GM19035 (cell line): ENCODE results near the gene NUDC.
A peak's percentile ranks its signal among the peaks of the same experiment; 100 is the strongest.
"Not testable (repeated sequence)": the region's sequence is repeated elsewhere in the genome, so short reads cannot be mapped to it uniquely, and the experiment has no call there.

ENCODE experiments used
- ATAC-seq: cut with Tn5 transposase; IDR thresholded peaks from one replicate; pipeline ENCODE4 v1.9.1; 2021; ENCODE audit not compliant: unreplicated experiment

The NUDC gene

DNA sequence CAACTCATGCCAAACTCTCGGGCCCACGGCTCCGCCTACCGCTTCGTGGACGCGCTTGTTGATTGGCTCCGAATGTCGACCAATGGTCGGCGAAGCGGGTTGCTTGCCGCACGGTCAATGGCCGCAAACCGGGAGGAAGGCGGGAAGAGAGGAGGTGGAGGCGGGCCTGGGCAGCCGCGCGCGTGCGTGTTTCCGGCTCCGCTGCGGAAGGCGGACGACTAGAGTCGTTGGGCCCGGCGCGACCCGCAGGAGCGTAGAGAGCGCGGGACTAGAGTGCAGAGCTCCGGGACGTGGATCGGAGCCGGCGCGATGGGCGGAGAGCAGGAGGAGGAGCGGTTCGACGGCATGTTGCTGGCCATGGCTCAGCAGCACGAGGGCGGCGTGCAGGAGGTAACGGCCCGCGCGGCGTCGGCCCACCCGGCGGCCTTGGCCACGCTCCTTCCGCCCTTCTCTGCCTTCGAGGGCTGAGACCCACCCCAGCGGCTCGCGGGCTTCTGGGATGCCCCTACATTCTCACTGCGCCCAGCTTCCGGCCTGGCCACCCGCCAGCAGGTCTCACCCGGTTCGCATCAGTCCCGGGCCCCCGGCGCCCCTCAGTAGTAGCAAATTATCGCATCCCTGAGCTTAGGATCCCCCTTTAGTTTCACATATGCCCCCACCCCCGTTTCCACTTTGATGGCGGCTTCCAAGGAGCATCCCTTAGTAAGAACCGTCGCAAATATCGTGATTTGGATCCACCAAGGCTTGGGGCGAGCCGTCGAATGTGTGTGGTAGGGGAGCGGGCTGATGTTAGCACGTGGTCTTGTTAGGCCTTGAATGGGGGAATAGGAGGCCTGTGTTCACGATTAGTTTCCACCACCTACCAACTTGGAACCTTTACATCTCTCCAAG is at the start of gene NUDC:
TSS of gene NUDC (plus strand) at position 204 of the 891 bp plus-strand sequence. CDS start at position 310, 106 bp downstream.
- ATAC-seq: peak; percentile 97

DNA sequence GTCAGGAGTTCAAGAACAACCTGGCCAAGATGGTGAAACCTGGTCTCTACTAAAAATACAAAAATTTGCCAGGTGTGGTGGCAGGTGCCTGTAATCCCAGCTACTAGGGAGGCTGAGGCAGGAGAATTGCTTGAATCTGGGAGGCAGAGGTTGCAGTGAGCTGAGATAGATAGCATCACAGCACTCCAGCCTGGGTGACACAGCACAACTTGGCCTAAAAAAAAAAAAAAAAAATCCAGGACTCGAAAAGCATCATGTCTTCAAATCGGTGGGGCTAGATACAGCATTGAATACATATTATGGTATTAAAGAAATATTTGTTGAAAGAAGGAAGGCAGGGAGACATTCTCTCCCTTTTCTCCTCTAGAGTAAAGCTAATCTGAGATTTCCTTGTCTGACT is 48.4 kb upstream of the NUDC start:
- ATAC-seq: not testable (repeated sequence)

DNA sequence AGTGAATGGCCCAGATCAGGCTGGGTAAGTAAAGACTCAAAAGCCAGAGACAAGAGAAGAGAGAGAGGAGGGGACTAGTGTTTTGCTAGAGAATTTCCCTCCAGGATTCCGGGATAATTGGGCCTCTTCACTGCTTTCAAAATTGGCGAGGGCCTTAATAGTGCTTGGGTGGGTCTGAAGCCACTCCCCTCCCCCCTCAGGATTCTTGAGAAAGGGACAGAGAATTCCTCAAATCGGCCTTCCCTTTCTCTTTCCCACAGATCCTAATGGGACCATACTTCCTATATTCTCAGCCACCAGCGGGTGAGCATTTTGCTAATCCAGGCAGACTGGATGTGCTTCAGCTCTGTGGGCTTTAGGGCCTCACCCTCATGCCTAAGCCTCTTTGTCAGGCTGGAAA is 46.6 kb upstream of the NUDC start:
- no peak for ATAC-seq

DNA sequence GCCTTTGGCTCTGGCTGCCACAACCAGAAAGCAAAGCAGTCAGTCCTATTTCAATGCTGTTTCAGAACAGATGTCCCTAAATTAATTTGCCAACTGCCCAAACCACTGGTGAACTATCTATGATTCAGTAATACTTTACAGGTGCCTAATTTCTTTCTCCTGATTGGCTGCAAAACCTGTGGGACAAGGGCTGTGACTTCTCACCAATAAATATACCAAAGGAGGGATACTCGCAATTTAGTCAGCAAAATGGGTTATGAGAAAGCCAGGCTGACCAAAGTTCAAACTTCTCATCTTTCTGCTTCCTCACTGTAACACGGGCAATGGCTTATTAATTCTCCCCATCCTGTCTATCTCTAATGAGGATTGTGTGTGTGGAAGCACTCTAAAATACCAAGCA is 44.2 kb upstream of the NUDC start:
- no peak for ATAC-seq

DNA sequence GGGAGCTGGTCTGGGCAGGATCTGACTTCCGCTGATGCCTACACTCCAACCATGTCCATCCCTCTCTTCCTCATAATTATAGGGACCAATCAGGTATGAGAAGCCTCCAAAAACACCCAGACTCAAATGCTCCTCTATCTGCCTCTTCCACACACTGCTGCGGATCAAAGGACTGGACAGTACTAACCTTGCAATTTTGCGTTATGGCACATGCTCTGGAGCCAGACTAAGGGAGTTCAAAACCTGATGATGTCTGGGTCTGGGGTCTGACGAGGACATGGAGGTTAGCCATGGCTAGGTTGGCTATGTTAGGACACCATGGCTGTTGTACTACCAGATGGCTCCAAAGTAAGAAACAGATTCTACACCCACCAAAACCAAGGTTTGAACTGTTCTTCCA is 41.8 kb upstream of the NUDC start:
- no peak for ATAC-seq

DNA sequence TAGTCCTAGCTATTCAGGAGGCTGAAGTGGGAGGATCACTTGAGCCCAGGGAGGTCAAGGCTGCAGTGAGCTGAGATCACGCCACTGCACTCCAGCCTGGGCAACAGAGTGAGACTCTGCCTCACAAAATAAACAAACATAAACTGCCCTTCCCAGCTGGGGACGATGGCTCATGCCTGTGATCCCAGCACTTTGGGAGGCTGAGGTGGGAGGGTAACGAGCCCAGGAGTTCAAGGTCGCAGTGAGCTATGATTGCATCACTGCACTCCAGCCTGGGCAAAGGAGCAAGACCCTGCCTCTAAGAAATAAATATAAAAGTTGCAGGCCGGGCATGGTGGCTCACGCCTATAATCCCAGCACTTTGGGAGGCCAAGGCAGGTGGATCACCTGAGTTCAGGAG is 39.9 kb upstream of the NUDC start:
- not testable (repeated sequence) for ATAC-seq

DNA sequence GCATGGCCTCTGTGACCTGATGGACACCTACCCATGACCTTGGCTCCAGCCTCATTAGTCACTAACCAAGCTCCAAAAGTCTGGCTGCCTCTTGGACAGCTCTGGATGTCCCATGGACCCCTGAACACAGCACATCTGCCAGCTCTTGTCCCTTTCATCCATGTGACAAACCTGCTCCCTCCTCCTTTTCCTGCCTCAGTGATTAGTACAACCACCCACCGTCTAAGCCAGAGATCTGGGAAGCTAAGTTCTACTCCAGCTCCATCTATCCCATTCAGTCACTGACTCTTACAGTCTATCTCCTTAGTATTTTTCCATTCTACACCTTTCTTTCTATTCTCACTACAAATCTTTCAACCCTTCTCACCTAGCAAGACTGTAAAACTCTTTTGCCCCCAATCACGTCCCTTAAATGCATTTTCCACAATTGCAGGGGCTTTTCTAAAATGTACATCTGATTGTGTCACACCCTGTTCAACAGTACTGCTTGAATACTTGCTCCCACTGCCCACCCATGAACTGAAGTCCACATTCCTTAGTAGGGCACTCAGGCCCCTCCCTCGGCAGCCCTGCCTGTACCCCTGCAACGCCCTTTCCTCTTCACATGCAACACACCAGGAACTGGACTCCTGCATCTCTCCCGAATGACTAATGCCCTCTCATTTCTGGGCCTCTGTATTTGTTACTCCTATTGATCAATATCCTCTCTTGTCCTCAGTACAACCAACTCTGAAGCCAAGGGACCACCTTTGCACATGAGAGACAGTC is 38.7 kb upstream of the NUDC start:
- no peak for ATAC-seq

DNA sequence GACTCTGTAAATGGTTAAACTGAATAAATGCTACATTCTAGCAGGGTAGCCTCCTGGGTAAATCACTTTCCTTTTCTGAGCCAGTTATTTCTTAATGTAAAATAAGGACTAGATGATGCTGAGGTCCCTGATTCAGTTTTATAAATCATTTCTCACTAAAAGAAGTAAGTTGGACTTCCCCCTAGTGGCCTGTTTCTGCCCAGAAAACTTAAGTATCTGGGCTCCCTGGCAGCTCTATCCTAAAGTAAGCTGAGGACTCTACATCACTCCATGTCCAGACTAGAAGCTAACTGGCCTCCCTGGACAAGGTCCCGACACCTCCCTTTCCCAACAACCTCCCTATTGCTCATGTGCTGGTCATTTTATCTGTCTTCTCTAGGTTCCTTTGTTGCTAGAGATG is 34.4 kb upstream of the NUDC start:
- ATAC-seq: no peak

DNA sequence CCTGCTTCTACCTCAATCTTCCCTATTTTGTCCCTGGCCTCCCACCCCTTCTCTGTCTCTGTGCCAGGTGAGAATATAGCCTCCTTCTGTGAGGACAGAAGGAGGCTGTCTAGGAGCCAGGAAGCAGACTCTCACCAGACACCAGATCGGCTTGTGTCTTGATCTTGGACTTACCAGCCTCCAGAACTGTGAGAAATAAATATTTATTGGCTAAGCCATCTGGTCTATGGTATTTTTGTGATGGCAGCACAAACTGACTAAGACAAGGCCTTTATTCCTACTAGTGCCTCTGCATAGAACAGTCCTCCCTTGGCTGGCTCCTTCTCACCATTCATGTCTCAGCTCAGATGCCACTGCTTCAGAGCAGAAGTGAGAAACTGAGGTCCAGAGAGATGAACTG is 33.3 kb upstream of the NUDC start:
- ATAC-seq: no peak

DNA sequence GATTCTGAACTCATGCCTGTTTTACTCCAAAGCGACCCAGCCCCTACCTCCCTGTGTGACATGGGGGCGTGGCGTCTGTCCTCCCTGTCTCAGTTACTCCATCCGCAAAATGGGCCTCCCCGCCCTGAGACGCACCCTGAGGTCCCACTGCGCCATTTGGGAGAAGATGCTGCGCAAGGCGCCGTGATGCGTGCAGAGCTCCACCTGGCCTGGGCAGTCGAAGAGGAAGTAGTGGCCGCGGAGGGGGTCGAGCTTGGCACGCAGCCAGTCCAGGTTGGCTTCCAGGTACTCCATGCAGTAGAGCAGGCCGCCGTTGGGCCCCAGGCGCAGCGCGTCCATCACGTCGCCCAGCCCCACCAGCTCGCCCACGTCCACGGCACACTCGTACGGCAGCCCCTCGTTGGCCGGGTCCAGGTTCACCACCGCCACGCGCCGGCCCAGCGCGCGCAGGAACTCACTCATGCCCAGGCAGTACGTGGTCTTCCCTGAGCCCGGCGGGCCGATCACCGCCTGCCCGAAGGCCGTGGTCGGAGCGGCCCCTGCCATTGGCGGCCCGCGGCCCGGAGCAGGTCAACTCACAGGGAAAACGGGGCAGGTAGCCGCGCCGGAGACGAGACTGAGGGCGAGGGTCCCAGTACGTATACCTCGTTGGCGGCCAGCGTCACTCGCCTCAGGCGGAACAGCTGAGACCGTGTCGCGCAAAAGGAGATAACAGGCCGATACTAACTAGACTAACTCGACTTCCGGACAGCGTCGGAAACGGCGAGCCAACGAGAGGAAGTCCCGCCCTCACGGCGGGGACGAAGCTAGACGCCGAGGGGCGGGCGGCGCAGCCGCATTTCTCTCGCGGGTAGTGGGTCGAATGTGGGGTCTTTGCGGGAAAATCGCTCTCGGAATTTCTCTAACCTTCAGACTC is 31.7 kb upstream of the NUDC start, which contains the start of gene GPN2:
TSS of gene GPN2 (minus strand) at position 733 of the 916 bp plus-strand sequence. CDS start at position 546, 187 bp downstream.
- peak; percentile 89 for ATAC-seq

DNA sequence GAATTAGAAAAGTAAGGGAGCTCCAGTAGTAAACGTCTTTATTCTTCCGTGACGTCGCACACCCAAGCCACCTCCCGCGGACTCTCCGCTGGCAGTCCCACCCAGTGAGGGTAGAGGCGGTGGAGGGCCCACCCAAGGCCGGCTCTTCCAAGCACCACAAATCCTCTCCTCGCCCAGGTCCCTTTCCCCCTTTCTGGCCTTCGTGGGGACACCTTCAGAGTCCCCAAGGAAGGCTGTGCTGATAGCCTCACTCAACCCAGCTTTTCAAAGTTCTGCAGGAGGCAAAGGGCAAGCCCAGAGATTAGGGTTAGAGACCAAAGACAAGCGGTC is 31.1 kb upstream of the NUDC start:
- peak; percentile 10 for ATAC-seq

DNA sequence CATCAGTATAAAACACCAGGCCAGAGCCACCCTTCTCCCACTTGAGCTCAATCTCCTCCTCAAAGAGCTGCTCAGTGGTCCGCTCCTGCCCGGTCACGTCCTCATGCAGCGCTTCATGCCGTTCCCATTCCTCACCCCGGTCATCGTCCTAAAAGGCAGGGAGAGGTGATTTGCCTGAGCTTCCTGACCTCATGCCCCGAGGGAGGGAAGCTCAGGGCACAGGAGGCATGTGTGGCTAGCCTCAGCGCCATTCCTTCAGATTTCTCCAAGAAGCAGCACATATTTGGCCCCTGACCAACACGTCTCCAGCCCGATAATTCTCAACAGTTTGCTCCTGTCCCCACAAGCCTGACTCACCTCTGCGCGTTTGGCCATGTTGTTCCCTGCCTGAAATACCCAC is 27.3 kb upstream of the NUDC start:
- no peak for ATAC-seq

DNA sequence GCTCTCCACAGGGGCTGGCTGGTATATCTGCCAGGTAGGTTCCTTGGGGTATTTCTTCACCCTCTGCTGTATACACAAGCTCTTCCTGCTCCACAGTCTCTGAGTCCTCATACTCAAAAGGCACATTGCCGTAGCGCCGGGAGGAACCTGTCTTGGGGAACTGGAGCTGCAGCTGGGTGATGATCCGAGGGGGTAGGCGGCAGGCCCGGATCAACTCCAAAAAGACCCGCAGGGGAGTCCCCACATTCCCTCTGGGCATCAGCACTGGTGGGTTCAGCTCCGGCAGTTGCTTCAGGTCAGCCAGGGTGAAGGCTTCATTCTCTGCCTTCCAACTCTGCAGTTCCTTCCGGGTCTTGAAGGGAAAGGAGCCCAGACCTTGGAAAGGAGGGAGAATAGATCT is 24.2 kb upstream of the NUDC start:
- no peak for ATAC-seq

DNA sequence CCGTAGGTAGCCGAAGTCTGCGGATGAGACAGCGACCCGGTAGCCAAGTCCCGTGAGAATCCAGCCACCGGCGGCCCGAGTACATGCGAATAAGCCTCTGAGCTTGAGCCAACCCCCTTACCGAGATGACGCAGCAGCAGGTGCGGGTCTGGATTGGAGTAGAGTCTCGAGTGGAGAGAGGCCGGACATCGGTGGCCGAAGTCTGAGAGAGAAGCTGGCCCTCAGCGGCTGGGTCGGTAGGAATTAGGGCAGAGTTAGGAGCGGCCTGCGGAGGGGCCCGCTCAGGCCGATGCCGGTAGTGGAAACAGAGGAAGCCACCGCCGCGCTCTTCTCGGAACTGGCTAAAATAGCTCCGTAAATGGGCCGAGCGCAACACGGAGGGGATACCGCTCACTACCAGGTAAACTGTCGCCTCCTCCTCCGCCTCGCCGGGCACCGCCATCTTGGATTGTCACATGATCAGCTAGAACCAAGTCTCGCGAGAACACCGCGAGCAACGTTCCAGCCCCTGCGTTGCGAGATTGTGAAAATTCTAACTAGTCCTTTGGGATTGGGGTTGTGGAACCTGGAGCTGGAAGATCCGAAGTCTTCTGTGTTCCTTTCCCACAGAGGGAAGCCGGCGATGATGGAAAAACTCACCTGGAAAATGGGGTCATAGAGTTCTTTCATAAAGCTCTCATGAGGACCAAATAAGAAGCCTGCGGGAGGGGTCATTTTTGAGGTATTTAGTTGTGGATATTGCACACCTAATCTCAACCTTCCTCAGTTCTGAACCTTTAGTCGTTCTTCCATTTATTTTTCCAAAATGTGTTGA is 21.3 kb upstream of the NUDC start, which contains the start of gene GPATCH3:
TSS of gene GPATCH3 (minus strand) at position 467 of the 814 bp plus-strand sequence. CDS start at position 442, 25 bp downstream.
- ATAC-seq: peak; percentile 92

DNA sequence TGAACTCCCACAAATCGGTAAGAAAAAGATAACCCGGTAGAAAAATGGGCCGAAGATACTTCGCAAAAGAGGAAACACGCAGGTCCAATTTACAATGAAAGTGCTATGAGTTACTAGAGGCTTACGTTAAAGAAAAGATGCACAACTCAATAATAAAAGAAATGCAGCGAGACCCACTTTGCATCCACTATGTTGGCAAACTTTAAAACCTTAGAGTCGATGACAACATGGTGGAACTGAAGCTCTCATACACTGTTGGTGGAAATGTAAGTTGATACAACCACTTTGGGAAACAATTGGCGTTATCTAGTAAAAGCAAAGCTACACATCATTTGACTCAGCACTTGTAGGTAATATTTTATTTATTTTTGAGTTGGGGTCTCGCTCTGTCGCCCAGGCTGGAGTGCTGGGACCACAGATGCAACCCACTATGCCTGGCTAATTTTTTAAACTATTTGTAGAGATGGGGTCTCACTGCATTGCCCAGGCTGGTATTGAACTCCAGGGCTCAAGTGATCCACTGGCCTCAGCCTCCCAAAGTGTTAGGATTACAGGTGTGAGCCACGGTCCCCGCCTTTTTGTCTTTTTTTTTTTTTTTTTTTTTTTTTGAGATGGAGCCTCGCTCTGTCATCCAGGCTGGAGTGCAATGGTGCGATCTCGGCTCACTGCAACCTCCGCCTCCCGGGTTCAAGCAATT is 20.6 kb upstream of the NUDC start:
- ATAC-seq: no peak

DNA sequence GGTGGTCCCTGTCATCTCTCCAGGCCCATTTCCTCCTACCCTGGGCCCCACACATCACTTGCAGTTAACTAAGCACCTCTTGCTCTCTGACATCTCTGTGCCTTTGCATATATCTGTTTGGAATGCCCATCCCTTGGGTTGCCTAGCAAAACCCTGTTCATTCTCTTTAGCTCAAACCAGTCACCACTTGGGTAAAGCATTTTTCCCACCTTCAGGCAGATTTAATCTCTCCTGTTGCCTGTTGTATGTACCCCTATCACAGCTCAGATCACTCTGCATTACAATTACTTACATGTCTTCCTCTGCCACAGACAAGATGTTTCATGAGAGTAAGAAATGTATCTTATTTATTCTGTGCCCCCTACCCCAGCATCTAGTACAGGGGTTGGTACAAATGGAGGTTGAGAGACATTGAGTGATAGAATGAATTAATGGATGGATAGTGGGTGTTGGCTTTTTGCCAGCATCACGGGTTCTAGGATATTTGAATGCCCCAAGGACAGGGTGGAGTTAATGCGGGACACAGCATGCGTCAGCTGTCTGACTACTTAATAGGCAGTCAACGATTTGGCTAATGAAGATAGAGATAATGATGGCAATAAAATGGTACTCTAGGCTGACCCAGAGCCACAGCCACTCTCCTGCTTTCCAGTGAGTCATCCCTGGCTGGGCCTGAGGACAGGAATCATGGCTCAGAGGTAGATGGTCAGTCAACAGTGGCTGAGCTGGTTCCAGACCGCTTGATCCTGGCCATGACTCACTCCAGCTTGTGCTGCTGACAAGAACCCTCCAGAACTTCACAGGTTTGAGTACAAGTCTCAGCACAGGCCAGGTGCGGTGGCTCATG is 14.2 kb upstream of the NUDC start:
- no peak for ATAC-seq

DNA sequence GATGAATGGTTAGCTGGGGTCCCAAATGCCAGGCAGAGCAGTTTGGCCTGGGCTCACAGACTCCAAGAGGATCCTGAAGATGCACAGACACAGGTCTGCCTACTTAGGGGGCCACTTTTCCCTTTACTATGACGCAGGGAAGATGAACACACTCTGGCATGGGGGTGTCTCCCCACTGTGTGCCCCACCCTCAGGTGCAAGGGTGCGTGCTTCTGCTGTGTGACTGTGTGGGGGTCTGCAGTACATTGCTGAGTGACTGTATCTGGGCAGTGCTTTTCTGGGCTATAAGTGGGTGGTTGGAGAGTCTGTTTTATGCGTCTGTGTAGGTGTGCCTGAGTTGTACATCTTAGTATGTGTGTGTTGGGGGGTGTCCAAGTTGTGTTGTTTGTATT is 11.6 kb upstream of the NUDC start:
- no peak for ATAC-seq

DNA sequence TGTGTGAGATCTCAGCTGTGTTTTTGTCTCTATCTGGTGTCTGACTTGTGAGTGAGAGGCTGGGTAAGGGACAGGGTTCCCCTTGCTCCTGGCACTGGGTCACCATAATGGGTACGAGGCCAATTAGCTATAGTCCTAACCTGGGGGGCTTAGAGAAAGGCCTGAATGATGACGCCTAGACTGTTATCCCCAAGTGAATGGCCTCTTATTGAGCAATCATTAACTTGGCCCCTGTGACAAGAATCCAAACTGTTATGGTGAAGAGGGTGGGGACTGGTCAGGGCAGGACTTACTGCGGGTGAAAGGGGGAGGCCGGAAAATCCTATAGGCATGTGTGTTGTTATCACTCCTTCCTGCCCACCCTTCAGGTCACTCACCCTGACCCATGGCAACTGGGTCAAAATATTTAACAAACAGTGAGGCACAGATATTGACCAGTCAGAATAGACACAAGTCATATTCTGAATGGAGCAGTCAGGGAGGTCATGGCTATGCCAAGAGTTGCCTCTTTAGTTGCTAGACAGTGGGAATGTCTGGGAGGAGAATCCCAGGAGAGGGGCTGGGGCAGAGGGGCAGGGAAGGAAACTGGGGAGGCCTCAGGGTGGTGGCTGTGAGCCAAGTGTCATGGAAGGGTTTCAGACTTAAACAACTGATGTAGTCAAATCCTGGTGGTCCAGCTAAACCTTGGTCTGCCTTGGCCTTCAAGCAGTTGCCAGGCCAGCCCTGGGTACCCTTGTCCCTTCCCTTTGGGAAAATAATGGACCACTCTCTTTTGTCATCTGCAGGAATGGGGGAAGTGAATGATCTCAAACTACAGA is 11.0 kb upstream of the NUDC start:
- no peak for ATAC-seq
